Upper lobe of left lung (tissue), 4 donors: ENCODE measurements around the gene ZNF316.

Experiments
- EP300 ChIP-seq, 4 donors: sonication (generic); formaldehyde crosslinking; IDR thresholded peaks; one replicate each; pipeline ENCODE4 v1.5.1; 2017; ENCODE audit warnings: antibody characterized with exemption in 4 of 4, control low read depth in 2 of 4
- POLR2A ChIP-seq, 4 donors: fragments of 450-650 bp; IDR thresholded peaks; one replicate each; pipeline ENCODE4 v1.5.1; 2016 to 2017; ENCODE audit warnings: antibody characterized with exemption in 4 of 4, mild to moderate bottlenecking in 2 of 4
- TF ChIP-seq, protein P1 (sequence below), 6 experiments: fragments of 450-650 bp in 4 of 6; fragments of 200-600 bp in 2 of 6; sonication (generic) in 2 of 6; IDR thresholded peaks; one replicate each; pipeline ENCODE4 v1.5.1; 2016 to 2019; ENCODE audit warnings: antibody characterized with exemption in 6 of 6

DNA sequence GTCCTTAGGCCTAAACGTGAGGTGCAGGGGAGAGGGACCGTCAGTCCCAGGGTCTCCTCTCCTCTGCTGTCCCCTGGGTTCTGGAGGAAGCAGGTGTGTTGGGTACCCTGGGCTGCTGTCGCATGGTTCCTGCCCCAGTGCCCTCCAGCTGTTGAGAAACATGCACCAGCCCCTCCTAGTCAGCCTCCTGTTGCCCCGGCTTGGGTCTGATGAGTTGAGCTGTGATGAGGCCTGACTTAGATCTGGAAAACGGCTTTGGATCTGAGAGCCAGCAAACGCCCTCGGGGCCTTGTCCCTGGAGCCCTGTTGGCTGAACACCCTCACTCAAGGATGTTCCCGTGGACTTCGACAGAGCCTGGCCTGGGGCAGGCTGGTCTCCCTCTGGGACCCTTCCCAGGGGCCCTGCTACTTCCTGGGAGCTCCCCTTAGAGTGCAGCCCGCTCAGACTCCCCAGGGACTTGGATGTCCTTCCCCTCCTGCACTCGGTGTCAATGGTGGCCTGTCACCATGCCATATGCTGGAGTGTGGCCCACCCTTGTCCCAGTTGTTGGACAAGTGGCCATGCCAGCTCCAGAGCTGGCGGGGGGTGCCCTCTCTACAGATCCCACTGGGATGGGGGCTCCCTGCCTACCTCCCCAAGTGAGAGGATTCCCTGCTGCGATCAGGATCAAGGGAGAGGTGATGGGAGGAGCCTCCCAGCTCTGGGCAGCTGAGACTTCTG, 12.3 kb downstream of the ZNF316 start:
- TF ChIP-seq, protein P1, sequence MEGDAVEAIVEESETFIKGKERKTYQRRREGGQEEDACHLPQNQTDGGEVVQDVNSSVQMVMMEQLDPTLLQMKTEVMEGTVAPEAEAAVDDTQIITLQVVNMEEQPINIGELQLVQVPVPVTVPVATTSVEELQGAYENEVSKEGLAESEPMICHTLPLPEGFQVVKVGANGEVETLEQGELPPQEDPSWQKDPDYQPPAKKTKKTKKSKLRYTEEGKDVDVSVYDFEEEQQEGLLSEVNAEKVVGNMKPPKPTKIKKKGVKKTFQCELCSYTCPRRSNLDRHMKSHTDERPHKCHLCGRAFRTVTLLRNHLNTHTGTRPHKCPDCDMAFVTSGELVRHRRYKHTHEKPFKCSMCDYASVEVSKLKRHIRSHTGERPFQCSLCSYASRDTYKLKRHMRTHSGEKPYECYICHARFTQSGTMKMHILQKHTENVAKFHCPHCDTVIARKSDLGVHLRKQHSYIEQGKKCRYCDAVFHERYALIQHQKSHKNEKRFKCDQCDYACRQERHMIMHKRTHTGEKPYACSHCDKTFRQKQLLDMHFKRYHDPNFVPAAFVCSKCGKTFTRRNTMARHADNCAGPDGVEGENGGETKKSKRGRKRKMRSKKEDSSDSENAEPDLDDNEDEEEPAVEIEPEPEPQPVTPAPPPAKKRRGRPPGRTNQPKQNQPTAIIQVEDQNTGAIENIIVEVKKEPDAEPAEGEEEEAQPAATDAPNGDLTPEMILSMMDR (IDR thresholded peaks at IDR 0.05): no peak
- no peak for TF ChIP-seq POLR2A (IDR thresholded peaks at IDR 0.05)
- TF ChIP-seq EP300 (IDR thresholded peaks at IDR 0.05): no peak
